MM.1S (cell line): ENCODE measurements around the gene EMSY.

ENCODE experiments used
- CTCF ChIP-seq: fragments of 300-600 bp; sonication (generic); IDR thresholded peaks from 2 replicates; pipeline ENCODE4 v1.5.1; 2016; ENCODE audit warnings: antibody characterized with exemption, low read length, mixed read lengths
- EZH2 ChIP-seq: fragments of 300-600 bp; sonication (generic); optimal IDR thresholded peaks from 2 replicates; pipeline ENCODE3; 2017; ENCODE audit warnings: low read depth, mild to moderate bottlenecking, antibody characterized with exemption, low read length, mixed read lengths

- TF ChIP-seq CTCF = no peak
- TF ChIP-seq EZH2 = no peak
Measured at GRCh38 chr11:76523786-76524436, 79.1 kb downstream of the EMSY start.
